Measurements from ENCODE around the gene TRAM1L1. TPM values are rescaled to one million over a fixed set of nuclear protein-coding genes. Genes with fewer than 3 reads are reported as not detected.

The TRAM1L1 gene
- total RNA-seq, 1 experiment from 2014 or later, result 0.79 TPM

GRCh38 chr4:117068120-117068519 lies 17.3 kb downstream of the TRAM1L1 start:
- H2BK5ac ChIP-seq (ENCODE audit: insufficient read length, low read length), result no peak overlapping the region
- no peaks in the 10 kb centered on the region for H3K9me3 ChIP-seq (ENCODE audit: control insufficient read depth, low read depth, low read length)
- no peak overlapping the region for H3K56ac ChIP-seq (ENCODE audit: insufficient read length, low read depth, low read length)
- H3K4me3 Mint-ChIP-seq, result no peak overlapping the region
- H4K20me1 ChIP-seq (ENCODE audit: control insufficient read depth, insufficient read depth, insufficient read length), result no peaks in the 10 kb centered on the region
- 100% methylated on average over 1 of the region's 3 CpGs for WGBS (ENCODE audit: extremely low coverage, insufficient read length, low lambda C conversion rate)
- H3K27ac Mint-ChIP-seq, result no peak overlapping the region
- H3K23ac ChIP-seq (ENCODE audit: insufficient read length, low read depth, low read length), result no peak overlapping the region
- no peak for TF ChIP-seq CTCF (conservative IDR thresholded peaks at IDR 0.05)
- no peak overlapping the region for H3T11ph ChIP-seq (ENCODE audit: low read length)
- no peak overlapping the region for H2BK15ac ChIP-seq (ENCODE audit: low read depth, low read length)
- H4K91ac ChIP-seq (ENCODE audit: insufficient read length, low read depth, low read length), result no peak overlapping the region
- no peak overlapping the region for H2AFZ ChIP-seq (ENCODE audit: low read length)
- no peak overlapping the region for H2AK5ac ChIP-seq (ENCODE audit: insufficient read length, low read length)
- H3K79me2 ChIP-seq (ENCODE audit: insufficient read depth, low read length), result no peaks in the 10 kb centered on the region
- no peaks in the 10 kb centered on the region for H3K23me2 ChIP-seq (ENCODE audit: insufficient read length, low read depth, low read length, poor library complexity, severe bottlenecking)
- H3K27ac ChIP-seq (ENCODE audit: insufficient read length, low read depth, low read length), result no peak overlapping the region
- no peak overlapping the region for H3K4ac ChIP-seq (ENCODE audit: low read depth, low read length)
- H3K79me1 ChIP-seq (ENCODE audit: insufficient read depth, low read depth, low read length, poor library complexity, severe bottlenecking), result no peaks in the 10 kb centered on the region
- no peak overlapping the region for H2BK120ac ChIP-seq (ENCODE audit: low read depth, low read length, poor library complexity, severe bottlenecking)
- no peak overlapping the region for H3K18ac ChIP-seq (ENCODE audit: insufficient read length, low read depth, low read length)
- no peak overlapping the region for H4K5ac ChIP-seq (ENCODE audit: insufficient read length, low read depth, low read length)
- no peak overlapping the region for H2BK20ac ChIP-seq (ENCODE audit: low read depth, low read length, poor library complexity, severe bottlenecking)
- no peaks in the 10 kb centered on the region for H3K27me3 Mint-ChIP-seq (ENCODE audit: low read depth)
- H4K8ac ChIP-seq (replicated peaks; ENCODE audit: insufficient read length, low read depth, low read length), result no peak overlapping the region
- H3K4me1 Mint-ChIP-seq, result peaks cover 7 to 9% of the 10 kb centered on the region in 2 experiments
- H3K36me3 Mint-ChIP-seq (ENCODE audit: insufficient read depth in 1 of 3, low read depth in 3 of 3), result no peaks in the 10 kb centered on the region; a peak in 1 of 7 replicates
- DNase-seq, result no peak
- H3K14ac ChIP-seq (ENCODE audit: insufficient read depth, low read length), result no peak overlapping the region
- H3K9ac ChIP-seq (ENCODE audit: extremely low read depth, insufficient read length, low read length), result no peak overlapping the region
- H3K27me3 ChIP-seq (ENCODE audit: insufficient read depth, low read length), result no peaks in the 10 kb centered on the region
- no peaks in the 10 kb centered on the region for H3K4me1 ChIP-seq (ENCODE audit: insufficient read depth, low read length)
- peaks cover 0 to 3% of the 10 kb centered on the region in 2 experiments; a peak in 3 of 5 replicates for H3K9me3 Mint-ChIP-seq
- no peak overlapping the region for H2BK12ac ChIP-seq (ENCODE audit: insufficient read length, low read depth, low read length)
- no peak overlapping the region for H3K4me2 ChIP-seq (ENCODE audit: insufficient read depth, insufficient read length, low read length)

Data from H9 (cell line).